ENCODE data around the gene RERE. TPM values are rescaled to one million over a fixed set of nuclear protein-coding genes. Genes with fewer than 3 reads are reported as not detected.

The RERE gene
- 50.7 and 70.7 TPM in 2 replicates for total RNA-seq

DNA sequence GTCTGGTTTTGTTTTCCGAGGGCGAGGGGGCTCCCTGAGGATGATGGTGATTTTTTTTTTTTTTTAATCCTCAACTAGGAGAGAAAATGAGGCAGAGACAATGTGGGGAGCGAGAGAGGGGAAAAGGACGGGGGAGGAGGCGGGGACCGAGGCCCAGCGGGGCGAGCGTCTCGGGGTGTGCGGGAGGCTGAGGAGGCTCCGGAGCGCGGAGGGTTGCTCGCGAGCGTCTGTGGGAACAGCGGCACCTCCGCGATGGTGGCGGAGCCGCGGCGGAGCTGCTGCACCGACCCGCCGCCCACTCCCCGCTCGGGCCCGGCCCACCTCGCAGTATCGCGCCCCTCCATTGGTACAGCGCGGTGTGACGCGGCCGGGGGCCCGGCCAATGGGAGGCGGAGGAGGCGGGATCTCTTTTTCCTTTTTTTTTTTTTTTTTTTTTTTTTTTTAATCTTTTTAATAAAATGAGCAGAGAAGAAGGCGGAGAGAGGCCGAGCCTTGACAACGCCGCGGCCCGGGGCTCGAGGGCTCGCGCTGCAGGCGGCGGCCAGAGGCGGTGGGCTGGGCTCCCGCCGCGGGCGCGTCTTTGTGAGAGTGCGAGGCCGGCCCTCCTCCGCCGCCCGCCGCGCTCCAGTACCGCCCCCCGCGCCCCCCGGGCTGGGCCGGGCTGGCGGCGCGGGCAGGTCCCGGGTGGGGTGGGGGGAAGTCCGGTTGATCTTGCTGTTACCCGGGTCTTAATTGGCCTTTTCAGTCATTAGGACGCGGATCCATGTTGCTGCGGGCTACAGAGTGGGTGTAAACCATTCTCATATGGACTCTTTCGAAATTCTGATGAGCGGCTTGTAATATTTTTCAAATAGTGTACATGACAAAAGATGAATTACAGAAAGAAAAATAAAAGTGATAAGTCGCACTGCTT, at the start of gene RERE:
RERE (minus strand) TSS at position 229 of the 913 bp plus-strand sequence.
- peak; percentile 96 for DNase-seq

- DNase-seq, result no peak
These were observed 49.5 kb upstream of the RERE start for GRCh38 chr1:8866792-8867415.

- DNase-seq, result no peak
These were observed 48.8 kb upstream of the RERE start for GRCh38 chr1:8866173-8866791.

- DNase-seq, result no peak
These were observed 47.4 kb upstream of the RERE start for GRCh38 chr1:8864713-8865344.

GRCh38 chr1:8863794-8864233, 46.4 kb upstream of the RERE start:
- DNase-seq, result no peak

GRCh38 chr1:8863138-8863537, 45.7 kb upstream of the RERE start:
- no peak for DNase-seq

- DNase-seq, result peak; percentile 73
These were observed 45.1 kb upstream of the RERE start for GRCh38 chr1:8862528-8862927.

GRCh38 chr1:8860738-8861516, 43.5 kb upstream of the RERE start:
- no peak for DNase-seq

DNA sequence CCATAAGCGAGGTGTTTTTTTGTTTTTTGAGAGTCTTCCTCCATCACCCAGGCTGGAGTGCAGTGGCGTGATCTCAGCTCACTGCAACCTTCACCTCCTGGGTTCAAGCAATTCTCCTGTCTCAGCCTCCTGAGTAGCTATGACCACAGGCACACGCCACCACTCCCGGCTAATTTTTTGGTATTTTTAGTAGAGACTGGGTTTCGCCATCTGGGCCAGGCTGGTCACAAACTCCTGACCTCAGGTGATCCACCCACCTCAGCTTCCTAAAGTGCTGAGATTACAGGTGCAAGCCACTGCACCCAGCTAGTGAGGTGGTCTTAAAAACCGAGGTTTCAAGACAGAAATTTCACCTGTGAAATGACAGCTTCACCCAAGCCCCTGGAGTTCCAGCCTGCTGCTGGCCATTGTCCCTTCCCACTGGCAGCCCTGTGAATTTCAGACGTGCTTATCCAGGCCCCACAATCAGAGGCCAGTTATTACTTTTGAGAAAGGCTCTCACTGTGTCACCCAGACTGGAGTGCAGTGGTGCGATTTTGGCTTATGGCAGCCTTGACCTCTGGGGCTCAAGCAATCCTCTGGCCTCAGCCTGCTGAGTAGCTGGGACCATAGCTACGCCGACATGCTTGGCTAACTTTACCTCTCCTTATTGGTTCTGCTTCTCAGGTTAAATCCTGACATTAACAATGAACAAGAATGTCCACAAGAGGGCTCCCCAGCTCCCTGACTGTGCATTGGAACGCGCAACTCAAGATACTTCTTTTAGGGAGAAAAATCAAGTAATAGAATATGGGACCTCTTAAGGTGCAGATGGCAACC, 41.7 kb upstream of the RERE start:
- peak; percentile 85 for DNase-seq

DNA sequence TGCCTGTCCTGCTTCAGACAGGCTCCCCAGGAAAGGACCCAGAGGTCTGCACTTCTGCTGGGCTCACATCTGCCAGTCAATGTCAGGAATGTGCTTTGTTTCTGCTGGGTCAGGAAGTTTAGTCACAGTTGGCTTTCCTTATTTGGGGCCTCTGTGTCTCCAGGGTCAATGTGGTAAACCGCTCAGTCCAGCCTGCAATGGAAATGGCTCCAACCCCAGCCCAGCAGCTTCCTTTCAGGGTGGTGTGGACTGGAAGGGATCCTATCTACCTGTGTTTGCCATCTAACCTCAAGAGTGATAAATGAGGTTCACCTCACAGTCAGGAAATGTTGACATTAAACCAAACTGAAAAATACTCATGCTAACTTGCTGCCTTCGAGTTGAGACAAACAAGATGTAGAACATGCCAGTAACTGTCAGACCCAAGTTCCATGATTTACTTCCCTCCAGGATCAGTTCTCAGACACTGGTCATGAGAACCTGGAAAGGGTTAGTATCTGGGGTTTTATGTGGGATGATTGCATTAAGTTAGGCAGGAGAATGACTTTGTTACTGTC, 40.8 kb upstream of the RERE start:
- peak; percentile 97 for DNase-seq

- DNase-seq, result no peak
These were observed 39.4 kb upstream of the RERE start for GRCh38 chr1:8856689-8857412.

- DNase-seq, result no peak
These were observed 36.8 kb upstream of the RERE start for GRCh38 chr1:8854240-8854639.

DNA sequence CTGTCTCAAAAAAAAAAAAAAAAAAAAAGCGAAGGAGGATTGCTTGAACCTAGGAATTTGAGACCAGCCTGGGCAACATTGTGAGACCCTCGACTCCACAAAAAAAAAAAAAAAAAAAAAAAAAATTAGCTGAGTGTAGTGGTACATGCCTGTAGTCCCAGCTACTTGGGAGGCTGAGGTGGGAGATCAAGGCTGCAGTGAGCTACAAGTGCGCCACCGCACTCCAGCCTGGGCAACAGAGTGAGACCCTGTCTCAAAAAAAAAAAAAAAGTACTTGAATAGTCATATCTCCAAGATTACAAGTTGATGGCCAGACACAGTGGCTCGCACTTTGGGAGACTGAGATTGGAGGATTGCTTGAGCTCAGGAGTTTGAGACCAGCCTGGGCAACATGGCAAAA, 33.6 kb upstream of the RERE start:
- DNase-seq, result no peak

DNA sequence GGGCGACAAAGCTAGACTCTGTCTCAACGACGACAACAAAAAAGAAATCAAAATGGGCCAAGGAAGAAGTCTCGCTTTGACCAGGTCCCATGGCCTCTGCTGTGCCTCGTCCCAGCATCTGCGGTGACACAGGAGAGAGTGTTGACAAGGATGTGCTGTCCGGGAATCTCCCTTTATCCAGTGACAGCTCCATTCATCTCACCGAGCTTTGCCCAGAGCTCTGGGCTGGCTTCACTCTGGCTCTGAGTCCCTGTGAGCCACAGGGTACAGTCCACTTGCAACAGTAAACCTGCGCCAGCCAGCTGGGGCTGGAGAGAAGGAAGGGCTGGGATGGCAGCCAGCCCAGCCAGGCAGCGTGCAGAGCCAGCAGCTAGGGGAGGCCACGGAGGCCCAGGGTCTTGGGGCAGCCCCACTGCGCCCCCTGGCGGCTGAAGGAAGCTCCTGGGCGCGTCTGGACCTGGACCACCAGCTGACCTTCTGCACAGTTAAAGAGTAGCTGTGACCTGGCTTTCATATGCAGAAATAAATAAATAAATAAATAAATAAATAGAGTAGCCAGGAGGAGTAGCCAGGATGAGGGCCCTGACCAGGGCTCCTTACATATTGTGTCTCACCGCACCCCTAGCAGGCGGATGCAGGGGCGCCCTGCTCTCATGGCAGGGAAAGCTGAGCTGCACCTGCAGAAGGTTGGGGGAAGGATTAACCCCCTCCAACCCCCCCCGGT, 31.4 kb upstream of the RERE start:
- DNase-seq, result peak; percentile 96

GRCh38 chr1:8847990-8848389, 30.6 kb upstream of the RERE start:
- DNase-seq, result peak; percentile 23

DNA sequence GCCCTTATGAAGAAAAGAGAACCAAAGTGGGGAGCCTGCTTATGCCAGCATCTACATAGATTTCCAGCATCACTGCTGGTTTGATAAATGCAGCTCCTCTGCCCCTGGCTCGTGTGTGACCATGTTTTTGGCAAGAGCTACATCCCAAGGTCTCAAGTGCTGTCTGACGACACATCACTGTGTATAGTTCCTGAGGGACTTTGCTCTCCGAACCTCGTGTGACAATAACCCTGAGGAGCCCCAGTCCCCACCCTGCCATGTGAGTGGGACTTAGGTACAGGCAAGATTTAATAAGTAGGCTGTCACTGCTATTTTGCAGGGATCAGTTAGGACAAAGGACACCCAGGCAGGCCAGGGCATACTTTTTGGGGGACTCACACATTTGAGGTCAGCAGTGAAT, 28.8 kb upstream of the RERE start:
- no peak for DNase-seq

DNA sequence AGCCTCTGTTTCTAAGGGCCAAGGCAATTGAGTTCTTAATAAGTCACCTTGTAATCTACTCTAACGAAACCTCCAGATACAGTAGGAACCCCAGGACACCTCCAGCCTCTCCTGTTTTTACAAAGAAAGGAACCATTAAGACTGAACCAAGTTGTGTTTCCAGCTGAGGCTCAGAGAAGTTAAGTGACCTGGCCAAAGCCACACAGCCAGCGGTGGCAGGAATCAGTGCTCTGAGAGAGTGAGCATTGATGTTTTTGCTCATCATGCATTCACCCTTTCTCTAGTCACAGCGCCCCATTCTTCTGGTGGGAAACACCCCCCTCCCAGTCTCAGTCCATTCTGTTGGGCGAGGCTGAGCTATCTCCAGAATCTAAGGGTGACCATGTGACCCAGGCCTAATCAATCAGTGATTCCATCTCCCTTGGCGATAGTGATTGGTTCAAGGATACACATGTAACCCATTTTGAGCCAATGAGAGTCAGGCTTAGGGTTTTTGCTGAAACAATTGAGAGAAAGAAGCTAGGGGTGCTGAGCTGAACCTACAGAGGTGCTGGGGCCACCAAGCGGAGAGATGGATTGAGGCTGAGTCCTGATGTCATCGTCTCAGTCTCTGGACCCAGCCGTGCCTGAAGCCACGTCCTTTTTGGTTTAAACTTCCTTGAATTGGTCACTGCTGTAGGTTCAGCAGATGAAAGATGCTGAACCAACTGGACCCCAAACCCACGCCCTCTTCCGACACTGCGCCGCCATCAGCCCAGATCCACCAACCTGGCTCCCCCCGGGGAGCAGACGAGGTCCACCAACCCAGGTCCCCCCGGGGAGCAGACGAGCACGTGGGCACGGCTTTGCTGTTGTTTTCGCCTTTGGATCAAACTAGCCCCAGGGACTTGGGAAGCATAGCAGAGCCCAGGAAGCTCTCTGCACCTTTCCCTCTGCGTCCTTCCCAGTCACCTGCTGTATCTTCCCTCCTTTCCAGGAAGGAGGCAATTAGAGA, 28.0 kb upstream of the RERE start:
- no peak for DNase-seq

- DNase-seq, result peak; percentile 46
These were observed 27.1 kb upstream of the RERE start for GRCh38 chr1:8844501-8845006.
